ENCODE results near the gene SLCO3A1.

Gene SLCO3A1

DNA sequence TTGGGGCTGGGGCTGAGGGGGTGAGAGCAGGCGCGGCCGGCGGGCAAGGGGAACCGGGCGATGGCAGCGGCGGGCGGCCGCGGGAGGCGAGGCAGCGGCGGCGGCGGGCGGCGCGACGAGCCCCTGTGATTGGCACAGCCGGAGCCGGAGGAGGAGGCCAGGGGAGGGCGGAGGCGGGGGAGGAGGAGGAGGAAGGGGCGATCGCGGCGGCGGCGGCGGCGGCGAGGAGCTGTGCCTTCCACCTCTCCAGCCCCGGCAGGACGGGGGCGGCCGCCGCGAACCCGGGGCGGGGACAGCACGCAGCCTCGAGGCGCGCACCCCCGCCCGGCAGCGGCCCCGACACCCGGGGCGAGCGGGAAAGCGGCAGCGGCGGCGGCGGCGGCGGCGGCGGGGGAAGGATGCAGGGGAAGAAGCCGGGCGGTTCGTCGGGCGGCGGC lies at the start of gene SLCO3A1:
Gene SLCO3A1, plus strand, starts transcription at position 198 of the 437 bp plus-strand sequence.
- Histone ChIP-seq H3K9ac (ENCODE audit: low read depth, low read length, poor library complexity, severe bottlenecking) (peak within 1 kb of the TSS; percentile 38), H4K20me1 (ENCODE audit: insufficient read depth, low read length, poor library complexity, severe bottlenecking) (no peaks in the 10 kb centered on the region), H3K4me2 (ENCODE audit: low read depth, low read length, poor library complexity, severe bottlenecking) (peak within 1 kb of the TSS; percentile 68), H2AFZ (ENCODE audit: low read length) (peak within 1 kb of the TSS; percentile 25), H3K36me3 (ENCODE audit: insufficient read depth, low read length) (no peaks in the 10 kb centered on the region), H3K9me2 (replicated peaks; ENCODE audit: low read depth, low read length) (no peaks in the 10 kb centered on the region), H3F3A (ENCODE audit: low read depth) (peaks cover 26% of the 10 kb centered on the region), H3K27me3 (ENCODE audit: insufficient read depth, low read length, poor library complexity, severe bottlenecking) (no peaks in the 10 kb centered on the region), H3K79me2 (ENCODE audit: insufficient read depth, low read length) (0 out of 2 replicates have a peak, but pooled peaks cover under 1% of the 10 kb centered on the region), H3K9me3 (ENCODE audit: insufficient read depth, low read depth, low read length) (no peaks in the 10 kb centered on the region), H3K4me1 (ENCODE audit: insufficient read depth, low read length, poor library complexity, severe bottlenecking) (peaks cover 48% of the 10 kb centered on the region), H3K4me3 (ENCODE audit: low read length, poor library complexity, severe bottlenecking) (peak within 1 kb of the TSS; percentile 72)
- no peak for TF ChIP-seq EZH2phosphoT487 (IDR thresholded peaks at IDR 0.05; ENCODE audit: borderline replicate concordance)
- TF ChIP-seq, protein P1, sequence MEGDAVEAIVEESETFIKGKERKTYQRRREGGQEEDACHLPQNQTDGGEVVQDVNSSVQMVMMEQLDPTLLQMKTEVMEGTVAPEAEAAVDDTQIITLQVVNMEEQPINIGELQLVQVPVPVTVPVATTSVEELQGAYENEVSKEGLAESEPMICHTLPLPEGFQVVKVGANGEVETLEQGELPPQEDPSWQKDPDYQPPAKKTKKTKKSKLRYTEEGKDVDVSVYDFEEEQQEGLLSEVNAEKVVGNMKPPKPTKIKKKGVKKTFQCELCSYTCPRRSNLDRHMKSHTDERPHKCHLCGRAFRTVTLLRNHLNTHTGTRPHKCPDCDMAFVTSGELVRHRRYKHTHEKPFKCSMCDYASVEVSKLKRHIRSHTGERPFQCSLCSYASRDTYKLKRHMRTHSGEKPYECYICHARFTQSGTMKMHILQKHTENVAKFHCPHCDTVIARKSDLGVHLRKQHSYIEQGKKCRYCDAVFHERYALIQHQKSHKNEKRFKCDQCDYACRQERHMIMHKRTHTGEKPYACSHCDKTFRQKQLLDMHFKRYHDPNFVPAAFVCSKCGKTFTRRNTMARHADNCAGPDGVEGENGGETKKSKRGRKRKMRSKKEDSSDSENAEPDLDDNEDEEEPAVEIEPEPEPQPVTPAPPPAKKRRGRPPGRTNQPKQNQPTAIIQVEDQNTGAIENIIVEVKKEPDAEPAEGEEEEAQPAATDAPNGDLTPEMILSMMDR (conservative IDR thresholded peaks at IDR 0.05; ENCODE audit: low read length) = no peak

- H2AFZ ChIP-seq (ENCODE audit: low read length) = no peak overlapping the region
Measured at GRCh38 chr15:91807122-91807521, 46.4 kb upstream of the SLCO3A1 start.

GRCh38 chr15:91813924-91814323 lies 39.6 kb upstream of the SLCO3A1 start:
- Histone ChIP-seq H3K9me2 (replicated peaks; ENCODE audit: low read depth, low read length) (no peaks in the 10 kb centered on the region), H4K20me1 (ENCODE audit: insufficient read depth, low read length, poor library complexity, severe bottlenecking) (no peaks in the 10 kb centered on the region), H3K4me1 (ENCODE audit: insufficient read depth, low read length, poor library complexity, severe bottlenecking) (no peaks in the 10 kb centered on the region), H3K4me2 (ENCODE audit: low read depth, low read length, poor library complexity, severe bottlenecking) (no peak overlapping the region), H3K4me3 (ENCODE audit: low read length, poor library complexity, severe bottlenecking) (no peak overlapping the region), H3K9me3 (ENCODE audit: insufficient read depth, low read depth, low read length) (no peaks in the 10 kb centered on the region; the same call in 1 of the 2 replicates), H3K36me3 (ENCODE audit: insufficient read depth, low read length) (no peaks in the 10 kb centered on the region), H2AFZ (ENCODE audit: low read length) (no peak overlapping the region), H3K9ac (ENCODE audit: low read depth, low read length, poor library complexity, severe bottlenecking) (no peak overlapping the region), H3K27me3 (ENCODE audit: insufficient read depth, low read length, poor library complexity, severe bottlenecking) (no peaks in the 10 kb centered on the region), H3K79me2 (ENCODE audit: insufficient read depth, low read length) (no peaks in the 10 kb centered on the region), H3F3A (ENCODE audit: low read depth) (no peaks in the 10 kb centered on the region)
- TF ChIP-seq EZH2phosphoT487 (IDR thresholded peaks at IDR 0.05; ENCODE audit: borderline replicate concordance) = no peak
- TF ChIP-seq, protein P1 (conservative IDR thresholded peaks at IDR 0.05; ENCODE audit: low read length) = no peak

More at GRCh38 chr15:91807122-91807521, 46.4 kb upstream of the SLCO3A1 start:
- Histone ChIP-seq H4K20me1 (ENCODE audit: insufficient read depth, low read length, poor library complexity, severe bottlenecking) (no peaks in the 10 kb centered on the region), H3K9me3 (ENCODE audit: insufficient read depth, low read depth, low read length) (no peaks in the 10 kb centered on the region), H3K4me1 (ENCODE audit: insufficient read depth, low read length, poor library complexity, severe bottlenecking) (no peaks in the 10 kb centered on the region), H3K27me3 (ENCODE audit: insufficient read depth, low read length, poor library complexity, severe bottlenecking) (no peaks in the 10 kb centered on the region), H3K36me3 (ENCODE audit: insufficient read depth, low read length) (no peaks in the 10 kb centered on the region), H3K9ac (ENCODE audit: low read depth, low read length, poor library complexity, severe bottlenecking) (no peak overlapping the region), H3K4me2 (ENCODE audit: low read depth, low read length, poor library complexity, severe bottlenecking) (no peak overlapping the region), H3K9me2 (replicated peaks; ENCODE audit: low read depth, low read length) (no peaks in the 10 kb centered on the region), H3K4me3 (ENCODE audit: low read length, poor library complexity, severe bottlenecking) (no peak overlapping the region), H3K79me2 (ENCODE audit: insufficient read depth, low read length) (no peaks in the 10 kb centered on the region), H3F3A (ENCODE audit: low read depth) (no peaks in the 10 kb centered on the region)
- no peak for TF ChIP-seq EZH2phosphoT487 (IDR thresholded peaks at IDR 0.05; ENCODE audit: borderline replicate concordance)
- TF ChIP-seq, protein P1 (conservative IDR thresholded peaks at IDR 0.05; ENCODE audit: low read length) = no peak

Data from Loucy (cell line).